DMS 273 treated with DMSO at 0.1 percent for 48 hours (cell line): Measurements from ENCODE around the gene TUBGCP2.
"Not testable (repeated sequence)": the region's sequence is repeated elsewhere in the genome, so short reads cannot be mapped to it uniquely, and the experiment has no call there.

Source experiments
- DNase-seq: peaks from one replicate; lab custom pipeline; 2025; lab: John Stamatoyannopoulos, UW

Gene TUBGCP2

DNA sequence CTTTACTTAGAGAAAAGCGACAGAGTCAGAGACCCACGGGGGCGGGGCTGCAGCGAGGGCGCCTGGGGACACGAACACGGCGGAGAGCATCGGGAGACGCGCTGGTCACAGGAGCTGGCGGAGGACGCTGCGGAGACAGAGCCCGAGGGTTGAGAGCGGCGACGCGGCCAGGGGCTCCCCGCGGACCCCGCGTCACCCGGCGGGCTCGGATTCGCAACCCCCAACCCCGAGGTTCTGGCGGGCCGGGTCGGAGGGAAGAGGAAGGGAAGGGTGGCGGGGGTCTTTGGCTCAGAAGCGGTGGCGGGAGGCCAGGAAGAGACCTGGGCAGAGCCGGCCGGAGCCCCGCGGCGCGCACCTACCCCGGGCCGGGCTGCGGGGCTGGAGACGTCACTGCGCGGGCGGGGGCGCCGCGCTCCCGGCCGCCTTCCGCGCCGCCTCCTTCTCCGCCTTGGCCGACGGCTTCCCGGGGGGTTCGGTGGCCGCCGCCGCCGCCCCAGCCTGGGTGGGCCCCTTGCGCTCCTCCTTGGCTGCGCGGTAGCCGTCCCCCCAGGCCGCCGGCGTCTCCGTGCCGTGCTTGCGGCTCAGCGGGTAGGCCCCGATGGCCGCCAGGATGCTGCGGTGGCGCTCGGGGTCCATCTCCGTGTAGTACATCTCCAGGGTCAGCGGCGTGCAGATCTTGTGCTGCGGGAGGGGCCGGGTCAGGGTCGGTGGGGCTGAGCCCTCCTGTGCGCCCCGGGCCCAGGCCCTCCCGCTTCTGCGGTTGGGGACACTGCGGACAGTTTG, 17.0 kb upstream of the TUBGCP2 start:
- no peak for DNase-seq

- DNase-seq = no peak
These were observed 16.2 kb upstream of the TUBGCP2 start for GRCh38 chr10:133324857-133325260.

DNA sequence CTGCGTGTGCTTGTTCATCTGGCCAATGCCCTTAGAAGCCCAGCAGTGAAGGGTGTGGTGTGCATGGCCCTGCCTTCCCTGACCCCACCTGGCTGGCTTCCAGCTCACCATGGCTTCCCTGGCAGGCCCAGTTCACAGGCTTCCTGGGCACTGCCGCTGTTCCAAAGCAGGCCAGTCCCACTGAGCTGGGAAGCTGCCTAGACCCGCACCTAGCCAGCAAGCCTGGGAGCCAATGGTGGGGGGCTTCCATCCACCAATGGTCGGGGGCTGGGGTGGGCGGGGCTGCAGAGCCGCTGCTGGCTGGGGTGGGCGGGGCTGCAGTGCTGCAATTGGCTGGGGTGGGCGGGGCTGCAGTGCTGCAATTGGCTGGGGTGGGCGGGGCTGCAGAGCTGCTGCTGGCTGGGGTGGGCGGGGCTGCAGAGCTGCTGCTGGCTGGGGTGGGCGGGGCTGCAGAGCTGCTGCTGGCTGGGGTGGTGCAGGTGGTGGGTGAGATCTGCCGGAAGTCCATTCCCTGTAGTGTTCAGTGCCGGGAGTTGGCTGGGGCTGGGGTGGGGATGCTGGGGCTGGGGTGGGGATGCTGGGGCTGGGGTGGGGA, 15.6 kb upstream of the TUBGCP2 start:
- no peak for DNase-seq

GRCh38 chr10:133322064-133322709, 13.5 kb upstream of the TUBGCP2 start:
- DNase-seq = not testable (repeated sequence)

DNA sequence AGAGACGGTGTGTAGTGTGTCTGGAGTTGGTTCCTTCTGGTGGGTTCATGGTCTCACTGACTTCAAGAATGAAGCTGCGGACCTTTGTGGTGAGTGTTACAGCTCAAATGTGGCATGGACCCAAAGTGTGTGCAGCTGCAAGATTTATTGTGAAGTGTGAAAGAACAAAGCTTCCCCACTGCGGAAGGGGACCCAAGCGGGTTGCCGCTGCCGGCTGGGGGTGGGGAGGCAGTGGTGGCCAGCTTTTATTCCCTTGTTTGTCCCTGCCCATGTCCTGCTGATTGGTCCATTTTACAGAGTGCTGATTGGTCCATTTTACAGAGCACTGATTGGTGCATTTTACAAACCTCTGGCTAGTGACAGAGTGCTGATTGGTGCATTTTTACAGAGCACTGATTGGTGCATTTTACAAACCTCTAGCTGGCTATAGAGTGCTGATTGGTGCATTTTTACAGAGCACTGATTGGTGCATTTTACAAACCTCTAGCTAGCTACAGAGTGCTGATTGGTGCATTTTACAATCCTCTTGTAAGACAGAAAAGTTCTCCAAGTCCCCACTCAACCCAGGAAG, 12.3 kb upstream of the TUBGCP2 start:
- DNase-seq = not testable (repeated sequence)

DNA sequence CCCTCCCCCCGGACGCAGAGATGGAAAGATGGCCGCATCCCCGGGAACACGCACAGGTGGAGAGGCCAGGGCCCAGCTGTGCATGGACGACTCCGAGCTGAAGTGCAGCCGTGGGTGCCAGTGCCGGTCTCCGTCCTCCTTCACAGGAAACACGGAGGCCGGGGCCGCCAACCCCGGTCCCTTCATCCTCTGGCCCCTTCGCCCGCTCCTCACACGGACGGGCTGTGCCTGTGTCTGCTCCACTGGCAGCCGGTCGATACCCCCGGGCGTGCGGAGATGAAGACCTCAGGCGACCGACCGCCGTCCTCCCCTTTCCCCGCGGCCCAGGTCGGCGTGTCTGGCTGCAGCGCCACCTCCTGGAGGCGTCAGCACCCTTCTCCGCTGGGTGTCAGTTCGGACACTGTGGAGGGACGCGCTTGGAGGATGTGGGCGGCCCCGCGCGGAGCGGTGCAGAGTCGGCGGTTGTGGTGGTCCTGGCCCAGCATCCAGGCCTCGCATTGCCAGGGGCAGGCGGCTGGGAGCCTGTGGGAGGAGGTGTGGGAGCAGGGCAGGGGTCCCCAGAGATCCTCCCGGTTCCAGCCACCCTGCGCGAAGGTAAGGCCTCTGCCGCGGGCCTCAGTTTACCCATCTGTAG, 9.9 kb upstream of the TUBGCP2 start:
- no peak for DNase-seq

GRCh38 chr10:133316732-133317131, 8.1 kb upstream of the TUBGCP2 start:
- no peak for DNase-seq

DNA sequence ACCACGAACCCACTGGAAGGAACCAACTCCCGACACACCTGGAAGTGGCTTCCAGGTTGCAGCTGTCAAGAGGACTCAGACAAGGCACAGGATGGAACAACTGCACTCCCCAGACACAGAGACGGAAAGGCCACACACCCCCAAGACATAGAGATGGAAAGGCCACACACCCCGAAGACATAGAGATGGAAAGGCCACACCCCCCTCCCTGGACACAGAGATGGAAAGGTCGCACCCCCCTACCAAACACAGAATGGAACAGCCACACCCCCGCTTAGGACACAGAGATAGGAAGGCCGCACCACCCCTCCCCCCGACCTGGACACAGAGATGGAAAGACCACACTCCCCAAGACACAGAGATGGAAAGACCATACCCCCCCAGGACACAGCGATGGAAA, 7.6 kb upstream of the TUBGCP2 start:
- DNase-seq = no peak

- no peak for DNase-seq
These were observed 7.2 kb upstream of the TUBGCP2 start for GRCh38 chr10:133315847-133316246.

DNA sequence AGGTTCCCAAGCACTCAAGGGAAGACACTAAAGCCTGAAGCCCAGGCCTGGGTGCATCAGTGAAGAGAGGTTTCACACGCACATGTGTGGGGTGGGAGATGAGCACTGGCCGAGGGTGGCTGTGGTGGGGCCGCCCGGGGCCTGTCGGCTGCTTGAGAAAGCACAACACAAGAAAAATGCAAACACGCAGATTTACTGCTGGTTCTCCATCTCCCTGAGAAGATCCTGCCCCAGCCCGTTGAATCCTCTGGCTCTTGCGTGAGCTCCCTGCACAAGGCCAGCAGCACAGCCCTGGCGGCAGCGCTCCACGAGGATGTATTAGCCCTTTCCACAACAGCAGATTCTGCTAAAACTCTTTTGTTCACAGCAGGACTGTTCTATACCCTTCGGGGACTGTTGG, 6.2 kb upstream of the TUBGCP2 start:
- no peak for DNase-seq

DNA sequence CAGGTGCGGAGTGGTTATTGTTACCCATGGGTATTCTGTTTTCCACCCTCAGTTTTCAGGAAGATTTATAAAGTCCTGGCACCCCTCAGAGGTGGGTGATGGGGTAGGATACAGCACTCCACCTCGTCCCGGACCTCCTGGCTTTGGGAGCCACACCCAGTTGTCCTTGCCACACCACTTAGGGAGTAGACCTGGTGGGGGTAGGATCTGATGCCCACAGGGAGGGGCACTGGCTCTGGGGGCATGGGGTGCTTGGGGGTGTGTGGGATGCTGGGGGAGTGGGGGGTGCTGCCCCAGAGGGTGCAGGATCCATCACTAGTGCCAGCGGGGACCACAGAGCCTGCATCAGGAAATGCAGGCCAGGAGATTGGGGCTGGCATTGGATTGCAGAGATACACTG, 4.5 kb upstream of the TUBGCP2 start:
- DNase-seq = no peak

- no peak for DNase-seq
These were observed 4.1 kb upstream of the TUBGCP2 start for GRCh38 chr10:133312769-133313145.

DNA sequence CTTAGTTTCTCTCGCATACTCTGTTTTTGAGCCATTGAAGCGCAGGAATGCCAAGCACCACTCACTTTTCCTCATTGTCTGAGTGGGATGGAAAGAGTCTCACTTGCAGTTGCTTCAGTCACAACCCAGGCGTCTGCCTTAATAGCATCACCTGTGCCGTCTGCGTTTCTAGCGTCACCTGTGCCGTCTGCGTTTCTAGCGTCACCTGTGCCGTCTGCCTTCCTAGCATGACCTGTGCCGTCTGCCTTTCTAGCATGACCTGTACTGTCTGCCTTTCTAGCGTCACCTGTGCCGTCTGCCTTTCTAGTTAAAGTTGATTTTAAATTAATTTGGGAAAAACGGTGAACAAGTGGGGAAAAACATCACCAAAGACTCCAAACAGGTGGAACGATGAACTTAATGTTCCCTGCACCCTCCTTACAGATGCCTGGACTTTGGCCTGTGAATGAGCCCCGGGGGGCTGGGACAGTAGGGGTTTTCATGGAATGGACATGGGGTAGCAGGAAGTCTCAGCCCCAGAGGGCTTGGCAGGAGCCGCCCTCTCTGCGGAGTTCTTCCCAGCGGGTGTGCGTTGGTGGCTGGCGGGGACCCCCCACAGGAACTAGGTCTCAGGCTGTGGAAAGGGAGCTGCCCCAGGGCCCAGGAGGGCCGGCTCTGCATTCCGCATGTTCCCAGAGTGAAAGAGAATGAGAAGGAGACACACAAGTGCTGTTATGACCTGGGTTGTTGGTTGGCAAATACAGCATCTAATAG, 3.5 kb upstream of the TUBGCP2 start:
- no peak for DNase-seq

DNA sequence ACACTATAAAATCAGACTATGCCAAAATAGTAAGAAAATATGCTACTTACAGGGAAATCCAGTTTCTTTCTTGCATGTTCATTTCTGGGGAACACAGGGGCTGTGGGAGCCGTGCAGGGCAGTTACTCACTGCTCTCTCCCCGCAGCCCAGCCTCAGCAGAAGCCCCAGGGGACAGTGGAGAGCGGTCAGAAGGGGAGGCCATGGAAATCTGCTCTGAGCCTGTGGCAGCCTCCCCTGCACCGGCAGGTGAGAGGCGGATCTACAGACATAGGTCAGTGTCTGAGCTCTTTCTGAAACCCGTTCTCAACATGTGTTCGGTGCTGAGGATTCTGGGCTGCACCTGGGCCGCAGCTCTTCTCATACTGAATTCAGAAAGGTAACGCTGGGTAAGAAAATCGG, 2.9 kb upstream of the TUBGCP2 start:
- DNase-seq = no peak

DNA sequence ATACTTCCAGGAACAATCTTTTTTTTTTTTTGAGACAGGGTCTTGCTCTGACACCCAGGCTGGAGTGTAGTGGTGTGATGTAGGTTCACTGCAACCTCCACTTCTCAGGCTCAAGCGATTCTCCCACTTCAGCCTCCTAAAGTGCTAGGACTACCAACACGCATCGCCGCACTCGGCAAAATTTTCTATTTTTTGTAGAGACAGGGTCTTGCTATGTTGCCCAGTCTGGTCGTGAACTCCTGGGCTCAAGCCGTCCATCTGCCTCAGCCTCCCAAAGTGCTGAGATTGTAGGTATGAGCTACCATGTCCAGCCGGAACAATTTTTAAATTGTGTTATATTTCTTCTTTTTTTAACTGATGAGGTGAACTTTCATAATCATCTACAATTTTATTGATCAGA, 2.1 kb upstream of the TUBGCP2 start:
- DNase-seq = no peak

- DNase-seq = no peak
These were observed 1.7 kb upstream of the TUBGCP2 start for GRCh38 chr10:133310399-133310755.

DNA sequence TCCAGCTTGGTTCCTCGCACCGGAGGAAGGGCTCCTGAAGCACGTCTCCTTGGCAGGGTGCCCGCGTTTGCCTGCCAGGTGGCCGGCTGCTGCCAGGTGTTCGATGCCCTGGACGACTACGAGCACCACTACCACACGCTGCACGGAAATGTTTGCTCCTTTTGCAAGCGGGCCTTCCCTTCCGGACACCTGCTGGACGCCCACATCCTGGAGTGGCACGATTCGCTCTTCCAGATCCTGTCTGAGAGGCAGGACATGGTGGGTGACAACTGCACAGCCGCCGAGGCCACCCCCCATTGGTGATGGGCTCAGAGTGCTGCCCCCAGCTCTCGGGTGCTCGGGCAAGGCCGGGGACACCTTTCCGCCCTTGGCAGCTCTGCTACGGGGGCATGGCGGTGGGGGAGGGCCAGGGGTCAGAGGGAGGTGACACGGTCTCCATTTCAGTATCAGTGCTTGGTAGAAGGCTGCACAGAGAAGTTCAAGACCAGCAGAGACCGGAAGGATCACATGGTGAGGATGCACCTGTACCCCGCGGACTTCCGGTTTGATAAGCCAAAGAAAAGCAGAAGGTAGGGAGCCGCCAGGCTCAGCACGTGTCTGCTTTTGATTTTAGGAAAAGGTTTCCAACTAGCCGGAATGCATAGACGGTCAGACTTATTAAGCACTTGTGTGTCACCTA, 1.2 kb upstream of the TUBGCP2 start:
- no peak for DNase-seq

DNA sequence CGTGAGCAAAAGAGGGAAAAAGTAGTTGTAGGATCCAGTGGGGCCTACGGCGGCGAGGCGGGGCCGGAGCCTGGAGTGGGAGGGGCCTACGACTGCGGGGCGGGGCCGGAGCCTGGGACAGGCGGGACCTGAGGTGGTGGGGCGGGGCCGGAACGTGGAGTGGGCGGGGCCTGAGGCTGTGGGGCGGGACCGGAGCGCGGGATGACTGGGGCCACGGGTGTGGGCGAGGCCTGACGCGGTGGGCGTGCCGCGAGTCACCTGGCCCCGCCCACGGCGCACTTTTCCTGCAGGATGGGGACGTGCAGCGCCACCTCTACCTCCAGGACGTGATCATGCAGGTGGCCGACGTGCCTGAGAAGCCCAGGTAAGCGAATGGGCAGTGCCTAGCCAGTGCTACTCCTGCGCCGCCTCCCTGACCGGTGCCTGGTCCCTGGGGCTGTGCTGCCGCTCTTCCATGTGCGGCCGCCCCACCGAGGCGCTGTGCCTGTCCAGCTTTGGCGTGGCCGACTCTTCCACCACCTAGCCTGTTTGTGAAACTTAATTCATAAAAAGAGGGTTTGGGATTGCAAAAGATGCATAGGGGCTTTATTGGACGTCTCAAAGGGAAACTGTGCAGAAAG, 538 bp upstream of the TUBGCP2 start:
- DNase-seq = peak; percentile 31

GRCh38 chr10:133307776-133308420, 774 bp downstream of the TUBGCP2 start:
- DNase-seq = peak; percentile 11

DNA sequence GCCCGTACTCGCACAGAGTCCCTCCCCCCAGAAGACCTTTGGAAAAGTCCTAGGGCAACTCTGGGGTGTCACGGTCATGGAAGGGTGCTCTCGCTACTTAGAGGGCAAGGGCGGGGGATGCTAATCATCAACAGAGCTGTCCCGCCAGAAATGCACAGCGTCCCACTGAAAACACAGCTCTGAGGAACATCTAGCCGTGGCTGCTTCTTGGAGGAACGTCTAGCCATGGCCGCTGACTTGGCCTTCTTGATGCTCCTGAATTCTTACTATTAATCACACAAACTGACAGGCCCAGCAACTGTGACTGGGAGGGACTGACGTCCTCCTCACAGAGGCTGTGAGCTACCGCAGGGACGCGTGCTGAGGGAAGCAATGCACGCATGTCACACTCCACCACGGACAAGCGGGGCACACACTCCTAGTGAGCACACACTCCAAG, 1.7 kb downstream of the TUBGCP2 start:
- DNase-seq = no peak
